GM21825 (cell line): ENCODE results near the gene PRDX6.
"Not testable (repeated sequence)": the region's sequence is repeated elsewhere in the genome, so short reads cannot be mapped to it uniquely, and the experiment has no call there.

ENCODE experiments used
- ATAC-seq: cut with Tn5 transposase; IDR thresholded peaks from one replicate; pipeline ENCODE4 v1.9.1; 2021; ENCODE audit warnings: mild to moderate bottlenecking, moderate library complexity; ENCODE audit not compliant: unreplicated experiment

Gene PRDX6

GRCh38 chr1:173495609-173496267, 18.6 kb downstream of the PRDX6 start:
- ATAC-seq = no peak

DNA sequence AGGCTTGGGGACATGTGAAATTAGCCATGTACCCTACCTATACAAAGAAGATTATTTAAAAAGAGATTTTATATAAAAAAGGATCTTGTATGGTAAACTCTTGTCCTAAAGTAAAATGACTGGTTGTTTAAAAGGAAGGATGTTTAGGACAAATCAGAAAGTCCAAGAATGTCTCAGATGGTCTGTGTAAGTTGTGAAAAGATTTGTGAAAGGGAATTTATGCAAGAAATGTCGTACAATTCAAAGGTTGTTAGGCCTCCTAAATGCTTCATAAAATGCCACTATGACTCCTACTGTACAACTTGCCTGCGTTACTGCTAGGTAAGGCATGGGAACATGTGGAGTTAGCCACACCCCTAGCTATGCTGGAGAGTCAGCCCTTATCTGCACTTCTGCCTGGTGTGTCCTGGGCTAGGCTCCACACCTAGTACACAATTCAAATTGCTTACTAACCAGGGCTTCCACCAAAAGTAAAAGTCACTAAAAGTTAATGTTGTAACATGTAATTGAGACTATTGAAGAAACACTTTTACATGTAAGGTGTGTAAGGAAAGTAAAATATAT, 19.7 kb downstream of the PRDX6 start:
- ATAC-seq = no peak

DNA sequence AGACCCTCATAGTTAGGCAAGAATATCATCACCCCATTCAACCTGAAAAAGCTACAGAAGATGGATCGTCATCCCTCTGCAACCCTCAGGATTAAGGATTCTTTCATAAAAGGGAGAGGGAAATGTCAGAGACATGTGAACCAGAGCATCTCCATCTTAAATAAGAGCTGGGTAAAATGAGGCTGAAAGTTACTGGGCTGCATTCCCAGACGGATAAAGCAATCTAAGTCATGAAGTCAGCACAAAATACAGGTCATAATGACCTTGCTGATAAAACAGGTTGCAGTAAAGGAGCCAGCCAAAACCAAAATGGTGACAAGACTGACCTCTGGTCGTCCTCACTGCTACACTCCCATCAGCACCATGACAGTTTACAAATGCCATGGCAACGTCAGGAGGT, 22.6 kb downstream of the PRDX6 start:
- ATAC-seq = no peak

GRCh38 chr1:173502104-173502503, 25.0 kb downstream of the PRDX6 start:
- no peak for ATAC-seq

DNA sequence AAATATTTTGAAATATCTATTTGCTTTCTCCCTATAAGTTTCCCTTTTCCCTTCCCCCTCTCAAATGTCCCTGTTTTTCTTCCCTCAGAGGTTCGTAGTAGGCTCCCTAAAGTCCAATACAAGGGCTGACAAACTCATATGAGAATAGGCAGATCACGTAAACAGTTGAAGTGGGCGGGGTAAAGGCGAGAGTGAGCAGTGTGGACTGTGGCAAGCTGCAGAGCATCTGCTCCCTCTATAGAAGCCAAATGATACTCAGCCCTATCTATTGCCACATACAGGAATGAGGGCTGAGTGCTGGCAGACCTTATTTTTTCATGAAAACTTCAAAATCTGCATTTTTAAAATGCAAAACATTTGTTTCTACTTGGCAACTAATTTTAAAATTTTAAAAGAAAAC, 26.3 kb downstream of the PRDX6 start:
- no peak for ATAC-seq

DNA sequence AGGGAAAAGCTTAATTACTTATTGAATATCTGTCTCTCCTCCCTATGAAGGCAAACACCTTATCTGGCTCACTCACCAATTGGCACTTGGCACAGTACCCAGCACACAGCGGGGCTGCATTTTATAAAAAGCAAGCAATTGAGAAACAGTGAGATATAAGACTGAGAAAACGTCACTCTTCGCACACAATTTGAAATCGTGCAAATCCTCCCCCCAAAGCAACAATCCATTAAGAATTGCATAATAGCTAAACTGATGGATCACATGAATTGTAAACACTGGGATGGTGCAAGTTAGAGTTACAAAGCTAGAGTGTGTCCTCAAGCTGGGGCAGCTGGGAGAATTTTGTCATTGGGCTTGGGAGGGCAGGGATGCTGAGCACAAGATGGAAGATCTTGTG, 27.1 kb downstream of the PRDX6 start:
- ATAC-seq = no peak

DNA sequence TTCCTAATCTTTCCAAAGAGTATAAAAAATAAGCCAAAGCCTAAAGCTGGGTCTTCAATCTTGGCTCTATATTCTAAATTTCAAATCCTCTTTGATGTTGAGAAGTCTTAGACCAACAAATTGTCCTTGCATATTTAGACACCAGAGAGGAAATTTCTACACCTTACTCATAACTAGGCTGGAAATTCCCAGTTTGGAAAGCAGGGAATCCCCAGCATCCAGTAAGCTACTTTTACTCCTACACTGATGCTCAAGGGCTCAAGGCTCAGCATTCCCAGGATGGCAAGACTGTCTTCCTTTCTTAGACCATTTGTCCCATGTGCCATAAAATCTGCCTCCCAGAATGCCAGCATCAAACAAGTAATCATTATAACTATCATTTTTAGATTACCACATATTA, 28.3 kb downstream of the PRDX6 start:
- ATAC-seq = no peak

- no peak for ATAC-seq
Observed at GRCh38 chr1:173506437-173506836, 29.3 kb downstream of the PRDX6 start.

DNA sequence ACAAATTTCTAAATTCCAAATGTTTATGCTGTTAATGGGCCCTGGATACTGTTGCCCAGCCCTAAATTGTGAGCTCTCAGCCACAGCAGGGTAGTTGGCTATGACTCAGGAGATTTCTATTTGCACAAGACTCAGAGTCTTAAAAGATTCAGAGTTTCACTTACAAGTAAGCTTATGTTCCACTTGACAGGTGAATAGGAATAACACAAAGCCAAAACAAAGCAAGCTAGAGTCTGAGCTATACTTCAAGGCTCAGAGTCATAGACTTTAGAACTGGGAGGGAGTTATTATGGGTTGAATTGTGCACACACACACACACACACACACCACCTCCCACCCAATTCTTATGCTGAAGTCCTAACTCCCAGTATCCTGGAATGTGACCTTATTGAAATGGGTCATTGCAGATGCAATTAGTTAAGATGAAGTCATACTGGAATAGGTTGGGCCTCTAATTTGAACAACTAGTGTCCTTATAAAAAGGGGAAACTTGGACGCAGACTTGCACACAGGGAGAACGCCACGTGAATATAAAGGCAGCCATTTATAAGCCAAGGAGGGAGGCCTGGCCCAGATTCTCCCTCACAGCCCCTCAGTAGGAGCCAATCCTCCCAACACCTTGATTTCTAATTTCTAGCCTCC, 30.2 kb downstream of the PRDX6 start:
- ATAC-seq = no peak

GRCh38 chr1:173507847-173508209, 30.7 kb downstream of the PRDX6 start:
- no peak for ATAC-seq

GRCh38 chr1:173508541-173508940, 31.4 kb downstream of the PRDX6 start:
- no peak for ATAC-seq

- no peak for ATAC-seq
Observed at GRCh38 chr1:173509797-173510196, 32.7 kb downstream of the PRDX6 start.

GRCh38 chr1:173514503-173514902, 37.4 kb downstream of the PRDX6 start:
- not testable (repeated sequence) for ATAC-seq

- no peak for ATAC-seq
Observed at GRCh38 chr1:173520799-173521198, 43.7 kb downstream of the PRDX6 start.

DNA sequence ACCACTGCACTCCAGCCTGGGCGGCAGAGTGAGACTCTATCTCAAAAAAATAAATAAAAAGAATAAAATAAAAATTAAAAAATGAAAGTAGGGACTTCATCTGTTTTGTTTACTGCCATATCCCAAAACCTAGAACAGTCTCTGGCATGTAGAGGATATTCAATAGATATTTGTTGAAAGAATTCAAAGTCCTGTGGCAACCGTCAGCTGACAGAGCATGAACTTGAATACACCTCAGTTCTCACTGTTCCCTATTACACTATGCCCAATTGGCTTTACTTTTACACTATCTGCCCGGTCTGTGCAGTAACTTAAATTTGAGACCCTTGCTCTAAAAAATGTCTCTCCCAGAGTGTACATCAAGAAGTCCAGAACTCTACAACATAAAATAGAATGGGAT, 46.2 kb downstream of the PRDX6 start:
- no peak for ATAC-seq

DNA sequence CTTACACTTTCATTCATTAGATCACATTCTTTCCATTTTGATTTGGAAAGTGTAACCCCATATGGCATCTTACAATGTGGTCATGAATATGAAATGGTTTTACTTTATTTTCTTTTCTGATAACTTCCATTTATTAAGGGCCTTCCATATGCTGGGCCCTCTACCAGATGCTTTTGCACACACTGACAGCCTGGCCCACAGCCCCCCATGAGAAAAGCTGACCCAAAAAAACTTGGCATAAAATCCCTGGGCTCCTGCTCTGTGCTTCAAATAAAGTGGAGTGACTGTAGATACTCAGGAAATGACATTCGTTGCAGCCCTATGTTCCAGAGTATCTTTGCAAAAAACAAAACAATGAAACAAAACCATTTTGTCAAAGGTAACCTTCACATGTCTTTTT, 48.8 kb downstream of the PRDX6 start:
- ATAC-seq = no peak

DNA sequence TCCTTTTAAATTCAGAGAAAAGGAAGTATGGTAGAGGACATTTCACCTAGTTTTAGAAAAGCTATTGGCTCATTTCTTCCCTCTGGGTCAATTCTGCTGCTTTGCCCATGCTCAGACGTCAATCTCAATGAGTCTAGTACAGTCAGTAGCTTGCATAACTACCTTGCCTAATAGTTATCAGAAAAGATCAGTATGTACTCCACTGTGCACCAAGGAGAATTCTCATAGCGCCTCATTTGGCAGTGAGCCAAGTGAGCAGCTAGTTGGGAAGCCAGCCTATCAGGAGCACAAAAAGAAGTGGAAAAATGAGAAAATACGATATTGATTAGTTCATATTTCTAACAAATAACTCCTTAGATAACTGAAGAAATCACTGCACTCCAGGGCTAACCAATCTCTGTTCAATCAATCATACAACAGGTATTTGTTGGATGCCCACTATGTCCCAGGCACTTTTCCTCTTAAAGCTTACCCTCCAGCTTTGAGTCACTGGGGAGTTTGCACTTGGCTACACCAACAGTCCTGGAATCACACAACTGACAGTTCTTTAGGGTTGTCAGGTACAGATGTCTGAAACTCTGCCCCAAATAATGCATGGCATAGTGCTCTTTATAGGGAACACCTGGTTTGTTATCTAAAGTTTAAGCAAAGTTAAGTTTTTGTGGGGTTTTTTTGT, 50.2 kb downstream of the PRDX6 start:
- ATAC-seq = no peak

GRCh38 chr1:173529106-173529505, 52.0 kb downstream of the PRDX6 start:
- ATAC-seq = no peak

DNA sequence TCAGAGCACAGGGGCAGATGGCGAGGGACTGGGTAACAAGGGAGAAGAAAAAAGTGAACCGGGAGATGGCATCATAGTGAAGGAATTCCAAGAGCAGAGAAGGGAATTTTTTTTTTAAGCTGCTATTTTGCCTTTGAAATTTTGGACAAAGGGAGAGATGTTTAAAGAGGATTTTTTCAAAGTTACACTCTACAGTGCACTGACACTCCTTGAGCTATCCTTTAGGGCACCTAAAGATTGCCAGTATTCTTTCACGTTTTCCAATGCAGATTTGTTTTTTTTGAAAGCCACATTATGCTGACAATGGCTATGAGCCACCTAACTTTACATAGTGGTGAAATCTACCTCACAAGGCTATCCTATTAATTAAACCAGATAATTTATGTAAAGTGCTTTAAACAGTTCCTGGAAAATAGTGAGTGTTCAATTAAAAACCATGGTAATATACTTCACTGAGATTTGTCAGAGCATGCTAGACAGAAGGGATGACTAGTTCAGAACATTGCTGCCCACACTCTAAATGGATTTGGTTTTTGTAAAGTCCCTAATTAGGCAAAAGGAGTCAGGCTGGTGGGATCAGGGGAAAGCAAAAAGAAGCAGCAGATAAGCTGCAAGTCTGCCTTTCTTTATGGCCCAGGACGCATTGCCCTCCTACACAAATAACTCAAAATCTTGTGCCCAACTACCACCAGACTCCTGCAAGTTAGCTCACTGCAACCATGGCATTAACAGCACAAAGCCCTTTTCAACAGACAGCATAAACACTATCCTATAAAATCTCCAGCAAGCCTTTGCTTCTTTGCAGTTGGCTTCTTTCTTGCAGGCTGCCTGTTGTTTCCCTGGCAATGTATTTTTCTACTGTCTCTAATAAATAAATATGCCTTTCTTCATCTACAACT, 53.9 kb downstream of the PRDX6 start:
- ATAC-seq = no peak

GRCh38 chr1:173532237-173532636, 55.1 kb downstream of the PRDX6 start:
- no peak for ATAC-seq

- ATAC-seq = no peak
Observed at GRCh38 chr1:173536223-173536622, 59.1 kb downstream of the PRDX6 start.
